ENCODE measurements around the gene SPDYE2B.
"Not testable (repeated sequence)": the region's sequence is repeated elsewhere in the genome, so short reads cannot be mapped to it uniquely, and the experiment has no call there.

The SPDYE2B gene

GRCh38 chr7:102643404-102643803 is 6.7 kb upstream of the SPDYE2B start:
- not testable (repeated sequence) for DNase-seq

GRCh38 chr7:102647813-102648212 is 2.3 kb upstream of the SPDYE2B start:
- not testable (repeated sequence) for DNase-seq

GRCh38 chr7:102664765-102665164 is 14.6 kb downstream of the SPDYE2B start:
- not testable (repeated sequence) for DNase-seq

GRCh38 chr7:102666850-102667249 is 16.7 kb downstream of the SPDYE2B start:
- not testable (repeated sequence) for DNase-seq

- DNase-seq, result not testable (repeated sequence)
Measured at GRCh38 chr7:102667523-102667922, 17.4 kb downstream of the SPDYE2B start.

GRCh38 chr7:102671166-102671955 is 21.2 kb downstream of the SPDYE2B start, which contains the start of gene POLR2J2:
TSS of gene POLR2J2 (minus strand) at chr7:102671663. CDS start at chr7:102671601, 62 bp downstream.
- DNase-seq, result not testable (repeated sequence)

GRCh38 chr7:102671956-102672307 is 21.8 kb downstream of the SPDYE2B start:
- not testable (repeated sequence) for DNase-seq

GRCh38 chr7:102673447-102674067 is 23.4 kb downstream of the SPDYE2B start:
- not testable (repeated sequence) for DNase-seq

- DNase-seq, result not testable (repeated sequence)
Measured at GRCh38 chr7:102675545-102675944, 25.4 kb downstream of the SPDYE2B start.

GRCh38 chr7:102680780-102681179 is 30.7 kb downstream of the SPDYE2B start:
- DNase-seq, result not testable (repeated sequence)

GRCh38 chr7:102682560-102682959 is 32.4 kb downstream of the SPDYE2B start:
- DNase-seq, result not testable (repeated sequence)

GRCh38 chr7:102688299-102689036 is 38.3 kb downstream of the SPDYE2B start:
- not testable (repeated sequence) for DNase-seq

GRCh38 chr7:102689436-102690282 is 39.5 kb downstream of the SPDYE2B start:
- DNase-seq, result not testable (repeated sequence)

GRCh38 chr7:102690602-102691001 is 40.5 kb downstream of the SPDYE2B start:
- not testable (repeated sequence) for DNase-seq

GRCh38 chr7:102694008-102694407 is 43.9 kb downstream of the SPDYE2B start:
- DNase-seq, result not testable (repeated sequence)

- not testable (repeated sequence) for DNase-seq
Measured at GRCh38 chr7:102695033-102695552, 45.0 kb downstream of the SPDYE2B start.

GRCh38 chr7:102696009-102696408 is 45.9 kb downstream of the SPDYE2B start:
- not testable (repeated sequence) for DNase-seq

- not testable (repeated sequence) for DNase-seq
Measured at GRCh38 chr7:102697642-102698512, 47.8 kb downstream of the SPDYE2B start.

- not testable (repeated sequence) for DNase-seq
Measured at GRCh38 chr7:102698962-102699750, 49.0 kb downstream of the SPDYE2B start.

Measured in AML-193 (cell line).